GM12892 (cell line): ENCODE data around the gene FAM13A.

Experiments used
- POLR2A ChIP-seq: IDR thresholded peaks from 2 replicates; pipeline ENCODE4 v1.6.1; 2011; ENCODE audit warnings: low read depth, low read length, control low read depth
- POLR2AphosphoS5 ChIP-seq: IDR thresholded peaks from 2 replicates; pipeline ENCODE4 v1.6.1; 2011; ENCODE audit warnings: low read depth, low read length, control low read depth
- TAF1 ChIP-seq: IDR thresholded peaks from 2 replicates; pipeline ENCODE4 v1.6.1; 2011; ENCODE audit warnings: low read depth, mild to moderate bottlenecking, control low read depth, low read length, borderline replicate concordance

GRCh38 chr4:88775529-88775928 lies 281.5 kb downstream of the FAM13A start:
- TF ChIP-seq TAF1 (no peak), POLR2A (no peak), POLR2AphosphoS5 (no peak)
